ENCODE data around the gene PRL. TPM values are rescaled to one million over a fixed set of nuclear protein-coding genes. Genes with fewer than 3 reads are reported as not detected.

Gene PRL
- total RNA-seq, 1 donor from 2014 or later = not detected

DNA sequence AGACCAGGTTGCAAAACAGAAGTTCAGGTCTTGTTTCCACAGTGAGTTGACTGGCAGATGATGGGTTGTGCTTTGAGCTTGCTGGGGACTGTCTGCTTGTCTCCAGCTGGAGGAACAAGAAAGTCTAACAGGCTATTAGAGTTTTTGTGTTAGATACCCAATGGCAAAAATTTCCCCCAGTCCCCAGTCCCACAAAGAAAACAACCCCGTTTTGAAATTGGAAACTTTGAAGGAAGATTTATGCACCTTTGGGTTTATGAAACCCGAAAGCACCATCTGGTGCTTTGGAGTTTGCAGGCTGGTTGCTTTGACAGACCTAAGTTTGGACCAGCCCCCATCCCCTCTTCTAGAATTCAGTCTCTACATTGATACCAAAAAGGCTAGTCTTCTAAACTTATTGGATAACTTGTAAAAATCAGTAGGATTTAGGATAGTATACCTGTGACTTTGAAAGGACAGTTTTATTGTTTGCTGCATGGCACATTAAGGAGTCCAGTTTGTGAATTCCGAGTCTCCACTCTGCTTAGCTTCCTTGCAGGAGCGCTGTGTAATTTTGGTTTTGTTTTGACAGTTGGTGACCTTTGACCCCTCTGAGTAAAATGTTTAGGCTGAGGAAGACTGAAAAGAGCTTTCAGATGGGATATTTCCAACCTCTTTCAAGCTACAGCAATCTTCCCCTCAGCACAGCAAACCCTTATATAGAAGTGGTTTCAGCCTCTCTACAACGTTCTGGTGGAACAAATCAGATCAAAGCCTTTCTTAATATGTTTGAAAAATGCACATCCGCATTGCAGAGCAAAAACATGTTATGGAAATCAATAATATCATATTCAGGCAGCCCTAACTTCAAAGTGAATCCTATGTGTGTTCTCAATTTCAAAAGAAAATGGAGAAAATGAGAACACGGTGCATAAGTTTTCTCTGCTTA, 25.5 kb upstream of the PRL start:
- no peaks in the 10 kb centered on the region for H3K9me3 ChIP-seq
- H3K36me3 ChIP-seq = no peaks in the 10 kb centered on the region
- intact Hi-C loops (cut with DNase I) = no loop called here
- no peaks in the 10 kb centered on the region for H3K4me1 ChIP-seq
- no peaks in the 10 kb centered on the region for H3K27me3 ChIP-seq (ENCODE audit: low read depth)
- TF ChIP-seq, protein P1, sequence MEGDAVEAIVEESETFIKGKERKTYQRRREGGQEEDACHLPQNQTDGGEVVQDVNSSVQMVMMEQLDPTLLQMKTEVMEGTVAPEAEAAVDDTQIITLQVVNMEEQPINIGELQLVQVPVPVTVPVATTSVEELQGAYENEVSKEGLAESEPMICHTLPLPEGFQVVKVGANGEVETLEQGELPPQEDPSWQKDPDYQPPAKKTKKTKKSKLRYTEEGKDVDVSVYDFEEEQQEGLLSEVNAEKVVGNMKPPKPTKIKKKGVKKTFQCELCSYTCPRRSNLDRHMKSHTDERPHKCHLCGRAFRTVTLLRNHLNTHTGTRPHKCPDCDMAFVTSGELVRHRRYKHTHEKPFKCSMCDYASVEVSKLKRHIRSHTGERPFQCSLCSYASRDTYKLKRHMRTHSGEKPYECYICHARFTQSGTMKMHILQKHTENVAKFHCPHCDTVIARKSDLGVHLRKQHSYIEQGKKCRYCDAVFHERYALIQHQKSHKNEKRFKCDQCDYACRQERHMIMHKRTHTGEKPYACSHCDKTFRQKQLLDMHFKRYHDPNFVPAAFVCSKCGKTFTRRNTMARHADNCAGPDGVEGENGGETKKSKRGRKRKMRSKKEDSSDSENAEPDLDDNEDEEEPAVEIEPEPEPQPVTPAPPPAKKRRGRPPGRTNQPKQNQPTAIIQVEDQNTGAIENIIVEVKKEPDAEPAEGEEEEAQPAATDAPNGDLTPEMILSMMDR (IDR thresholded peaks at IDR 0.05) = no peak
- DNase-seq = no peak
- no peak overlapping the region for H3K27ac ChIP-seq
- no peak for ATAC-seq
- H3K4me3 ChIP-seq = no peak overlapping the region

DNA sequence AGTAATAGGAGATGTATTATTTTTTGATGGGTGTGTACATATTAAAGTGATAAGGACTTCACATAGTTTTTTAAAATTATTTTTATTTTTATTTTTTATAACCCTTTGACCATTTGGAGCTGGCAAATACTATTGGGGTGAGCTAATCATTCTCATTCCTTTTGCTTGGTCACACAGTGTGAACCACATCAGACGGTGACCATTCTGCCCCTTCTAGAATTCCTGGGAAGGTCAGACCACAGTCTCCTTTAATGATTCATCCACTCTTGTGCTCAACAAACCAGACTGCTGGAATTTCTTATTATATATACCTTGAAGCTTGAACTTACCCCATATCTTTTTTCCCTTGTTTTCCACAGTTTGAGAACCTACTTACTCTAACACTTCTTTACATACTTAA, 23.9 kb upstream of the PRL start:
- Histone ChIP-seq H3K4me3 (no peak overlapping the region), H3K4me1 (no peaks in the 10 kb centered on the region), H3K36me3 (no peaks in the 10 kb centered on the region), H3K9me3 (no peaks in the 10 kb centered on the region), H3K27ac (no peak overlapping the region), H3K27me3 (ENCODE audit: low read depth) (no peaks in the 10 kb centered on the region)
- ATAC-seq = peak; percentile 51 to 57
- TF ChIP-seq, protein P1 (IDR thresholded peaks at IDR 0.05) = no peak
- intact Hi-C loops (cut with DNase I) = no loop called here
- DNase-seq = no peak

DNA sequence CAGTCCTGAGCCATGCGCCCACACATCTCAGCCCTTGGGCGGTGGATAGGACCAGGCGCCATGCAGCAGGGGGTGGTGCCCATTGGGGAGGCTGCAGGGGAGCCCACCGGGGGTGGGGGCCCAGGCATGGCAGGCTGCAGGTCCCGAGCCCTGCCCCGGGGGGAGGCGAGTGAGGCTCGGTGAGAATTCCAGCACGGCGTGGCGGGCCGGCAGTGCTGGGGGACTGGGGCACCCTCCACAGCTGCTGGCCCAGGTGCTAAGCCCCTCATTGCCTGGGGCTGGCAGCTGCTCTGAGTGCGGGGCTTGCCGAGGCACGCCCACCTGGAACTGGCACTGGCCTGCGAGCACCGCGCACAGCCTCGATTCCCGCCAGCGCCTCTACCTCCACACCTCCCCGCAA, 21.6 kb upstream of the PRL start:
- Histone ChIP-seq H3K4me1 (no peaks in the 10 kb centered on the region), H3K4me3 (no peak overlapping the region), H3K27ac (no peak overlapping the region), H3K9me3 (peaks cover 5% of the 10 kb centered on the region), H3K27me3 (ENCODE audit: low read depth) (no peaks in the 10 kb centered on the region), H3K36me3 (no peaks in the 10 kb centered on the region)
- ATAC-seq = peak in 1 of 2 donors; percentile 32
- DNase-seq = no peak
- intact Hi-C loops (cut with DNase I) = no loop called here
- TF ChIP-seq, protein P1 (IDR thresholded peaks at IDR 0.05) = no peak

DNA sequence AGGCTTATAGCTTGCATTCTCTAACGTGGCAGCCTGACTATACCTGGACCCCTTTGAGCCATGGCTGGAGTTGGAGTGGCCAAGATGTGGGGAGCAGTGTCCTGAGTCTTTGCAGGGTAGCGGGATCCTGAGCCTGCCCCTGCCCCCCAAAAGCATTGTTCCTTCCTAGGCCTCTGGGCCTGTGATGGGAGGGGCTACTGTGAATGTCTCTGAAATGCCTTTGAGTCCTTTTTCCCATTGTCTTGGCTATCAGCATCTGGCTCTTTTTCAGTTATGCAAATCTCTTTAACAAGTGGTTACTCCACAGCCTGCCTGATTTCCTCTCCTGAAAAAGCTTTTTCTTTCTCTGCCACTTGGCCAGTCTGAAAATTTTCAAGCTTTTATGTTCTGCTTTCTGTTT, 17.0 kb upstream of the PRL start:
- TF ChIP-seq, protein P1 (IDR thresholded peaks at IDR 0.05) = no peak
- DNase-seq (no peak), ATAC-seq (no peak)
- Histone ChIP-seq H3K4me1 (no peaks in the 10 kb centered on the region), H3K27me3 (ENCODE audit: low read depth) (no peaks in the 10 kb centered on the region), H3K36me3 (no peaks in the 10 kb centered on the region), H3K9me3 (peaks cover 5% of the 10 kb centered on the region), H3K4me3 (no peak overlapping the region), H3K27ac (no peak overlapping the region)
- intact Hi-C loops (cut with DNase I) = no loop called here

DNA sequence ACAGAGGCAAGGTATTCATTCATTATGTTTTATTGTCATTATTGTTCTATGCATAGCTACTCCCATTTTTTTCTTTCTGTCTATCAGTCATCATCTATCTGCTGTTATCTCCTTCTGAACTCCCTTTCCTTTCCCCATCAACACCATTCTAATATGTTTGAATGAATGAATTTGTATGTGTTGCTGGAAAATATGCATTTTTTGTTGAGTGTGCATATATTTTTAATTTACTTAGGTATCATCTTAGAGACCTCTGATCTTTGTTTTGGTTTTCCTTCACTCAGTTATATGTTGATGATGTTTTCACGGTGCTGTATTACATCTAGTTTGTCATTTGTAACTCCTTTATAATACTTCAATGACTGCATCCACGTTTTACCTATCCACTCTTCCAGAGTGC, 12.1 kb upstream of the PRL start:
- H3K9me3 ChIP-seq = peaks cover 3% of the 10 kb centered on the region
- no peak overlapping the region for H3K27ac ChIP-seq
- intact Hi-C loops (cut with DNase I) = no loop called here

More for the DNA sequence above, 12.1 kb upstream of the PRL start:
- no peaks in the 10 kb centered on the region for H3K4me1 ChIP-seq
- H3K27me3 ChIP-seq (ENCODE audit: low read depth) = no peaks in the 10 kb centered on the region
- no peaks in the 10 kb centered on the region for H3K36me3 ChIP-seq
- TF ChIP-seq, protein P1 (IDR thresholded peaks at IDR 0.05) = no peak
- ATAC-seq = no peak
- no peak overlapping the region for H3K4me3 ChIP-seq
- DNase-seq = no peak
